ENCODE data around the gene SMG6.

DNA sequence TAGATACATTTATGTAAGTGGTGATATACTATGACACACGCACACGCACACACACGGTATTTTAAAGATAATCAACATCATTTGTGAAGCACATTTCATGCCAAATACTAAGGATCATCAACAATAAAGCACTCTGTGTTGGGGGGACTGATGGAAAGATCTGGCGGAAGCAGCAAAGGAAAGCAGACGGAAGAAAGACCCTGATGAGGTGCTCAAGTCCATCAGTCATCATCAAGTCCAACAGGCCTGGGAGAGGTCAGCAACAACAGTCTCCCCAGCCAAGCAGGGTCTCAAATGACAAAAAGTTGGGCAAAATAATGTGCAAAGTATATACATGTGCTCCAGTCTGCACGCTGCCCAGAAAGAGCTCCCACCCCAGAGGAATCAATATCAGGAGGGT, 193.1 kb downstream of the SMG6 start:
- TF ChIP-seq RFX5 (IDR thresholded peaks at IDR 0.05; ENCODE audit: low read depth, low read length) (no peak), CEBPB (IDR thresholded peaks at IDR 0.05; ENCODE audit: borderline replicate concordance, low read depth, low read length) (no peak), CTCF (CRISPR knock-in tag; IDR thresholded peaks at IDR 0.05) (no peak), EZH2 (conservative IDR thresholded peaks at IDR 0.05; ENCODE audit: low read depth, low read length) (no peak), MAFK (conservative IDR thresholded peaks at IDR 0.05 in 1 of 2, IDR thresholded peaks at IDR 0.05 in 1 of 2; ENCODE audit: low read length in 2 of 2) (no peak), NFIC (IDR thresholded peaks at IDR 0.05; ENCODE audit: low read length) (no peak), ISL2 (CRISPR knock-in tag; IDR thresholded peaks at IDR 0.05) (no peak), FOXM1 (CRISPR knock-in tag; IDR thresholded peaks at IDR 0.05) (no peak), SMARCC2 (IDR thresholded peaks at IDR 0.05) (no peak), JUNB (CRISPR knock-in tag; IDR thresholded peaks at IDR 0.05; ENCODE audit: borderline replicate concordance) (no peak)
- TF ChIP-seq, protein P1, sequence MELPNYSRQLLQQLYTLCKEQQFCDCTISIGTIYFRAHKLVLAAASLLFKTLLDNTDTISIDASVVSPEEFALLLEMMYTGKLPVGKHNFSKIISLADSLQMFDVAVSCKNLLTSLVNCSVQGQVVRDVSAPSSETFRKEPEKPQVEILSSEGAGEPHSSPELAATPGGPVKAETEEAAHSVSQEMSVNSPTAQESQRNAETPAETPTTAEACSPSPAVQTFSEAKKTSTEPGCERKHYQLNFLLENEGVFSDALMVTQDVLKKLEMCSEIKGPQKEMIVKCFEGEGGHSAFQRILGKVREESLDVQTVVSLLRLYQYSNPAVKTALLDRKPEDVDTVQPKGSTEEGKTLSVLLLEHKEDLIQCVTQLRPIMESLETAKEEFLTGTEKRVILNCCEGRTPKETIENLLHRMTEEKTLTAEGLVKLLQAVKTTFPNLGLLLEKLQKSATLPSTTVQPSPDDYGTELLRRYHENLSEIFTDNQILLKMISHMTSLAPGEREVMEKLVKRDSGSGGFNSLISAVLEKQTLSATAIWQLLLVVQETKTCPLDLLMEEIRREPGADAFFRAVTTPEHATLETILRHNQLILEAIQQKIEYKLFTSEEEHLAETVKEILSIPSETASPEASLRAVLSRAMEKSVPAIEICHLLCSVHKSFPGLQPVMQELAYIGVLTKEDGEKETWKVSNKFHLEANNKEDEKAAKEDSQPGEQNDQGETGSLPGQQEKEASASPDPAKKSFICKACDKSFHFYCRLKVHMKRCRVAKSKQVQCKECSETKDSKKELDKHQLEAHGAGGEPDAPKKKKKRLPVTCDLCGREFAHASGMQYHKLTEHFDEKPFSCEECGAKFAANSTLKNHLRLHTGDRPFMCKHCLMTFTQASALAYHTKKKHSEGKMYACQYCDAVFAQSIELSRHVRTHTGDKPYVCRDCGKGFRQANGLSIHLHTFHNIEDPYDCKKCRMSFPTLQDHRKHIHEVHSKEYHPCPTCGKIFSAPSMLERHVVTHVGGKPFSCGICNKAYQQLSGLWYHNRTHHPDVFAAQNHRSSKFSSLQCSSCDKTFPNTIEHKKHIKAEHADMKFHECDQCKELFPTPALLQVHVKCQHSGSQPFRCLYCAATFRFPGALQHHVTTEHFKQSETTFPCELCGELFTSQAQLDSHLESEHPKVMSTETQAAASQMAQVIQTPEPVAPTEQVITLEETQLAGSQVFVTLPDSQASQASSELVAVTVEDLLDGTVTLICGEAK (IDR thresholded peaks at IDR 0.05): no peak
- TF ChIP-seq, protein P1 (CRISPR knock-in tag; IDR thresholded peaks at IDR 0.05): no peak

Measured in HepG2 (cell line).